HG02885 (cell line): Measurements from ENCODE around the gene TASP1.
"Not testable (repeated sequence)": the region's sequence is repeated elsewhere in the genome, so short reads cannot be mapped to it uniquely, and the experiment has no call there.

Source experiments
- ATAC-seq: cut with Tn5 transposase; IDR thresholded peaks from one replicate; pipeline ENCODE4 v1.9.1; 2021; ENCODE audit warnings: mild to moderate bottlenecking; ENCODE audit not compliant: unreplicated experiment, poor library complexity

TASP1 gene

DNA sequence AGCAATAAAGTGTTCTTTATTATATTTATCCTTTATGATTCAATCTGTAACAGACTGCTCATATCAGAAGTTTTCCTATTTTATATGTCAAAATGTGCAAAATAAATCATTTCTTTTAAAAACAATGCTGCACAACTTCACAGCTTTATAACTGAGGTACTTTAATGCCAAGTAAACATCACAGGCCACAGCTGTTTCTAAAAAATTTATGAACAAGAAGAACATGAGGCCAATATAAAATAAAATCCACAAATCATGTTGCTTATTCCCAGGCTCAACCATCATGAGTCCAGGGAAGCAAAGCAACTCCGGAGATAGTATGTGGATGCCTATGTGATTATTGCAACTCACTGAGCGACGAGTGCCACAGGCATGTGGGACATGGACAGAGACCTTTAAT, 222.2 kb downstream of the TASP1 start:
- no peak for ATAC-seq

DNA sequence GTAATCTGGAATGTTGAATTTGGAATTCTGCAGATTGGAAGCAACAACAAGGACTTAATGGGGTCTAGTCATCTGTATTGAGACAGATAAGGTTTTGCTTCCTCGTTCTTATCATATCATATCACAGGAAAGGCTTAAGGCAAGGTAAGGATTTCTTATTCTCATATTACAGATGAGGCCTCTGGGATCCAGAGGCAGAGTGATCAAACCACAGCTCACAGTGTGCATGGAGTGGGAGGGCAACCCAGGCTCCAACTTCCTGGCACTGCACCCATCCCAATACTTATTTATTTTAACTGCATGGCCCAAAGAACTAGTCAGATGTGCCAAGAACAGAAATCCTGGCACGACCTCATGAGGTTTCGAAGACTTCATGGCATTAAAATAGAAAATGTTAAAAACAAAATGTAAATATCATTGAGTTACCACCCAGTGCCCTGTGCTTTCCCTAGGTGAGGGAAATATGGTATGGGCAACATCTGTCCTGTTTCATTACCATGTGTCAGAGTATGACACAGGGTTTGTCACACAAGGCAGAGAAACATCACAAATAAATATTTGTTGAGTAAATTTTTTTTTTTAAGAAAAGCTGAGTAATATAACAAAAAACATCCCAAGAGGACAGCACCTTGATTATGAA, 225.8 kb downstream of the TASP1 start:
- ATAC-seq: no peak

DNA sequence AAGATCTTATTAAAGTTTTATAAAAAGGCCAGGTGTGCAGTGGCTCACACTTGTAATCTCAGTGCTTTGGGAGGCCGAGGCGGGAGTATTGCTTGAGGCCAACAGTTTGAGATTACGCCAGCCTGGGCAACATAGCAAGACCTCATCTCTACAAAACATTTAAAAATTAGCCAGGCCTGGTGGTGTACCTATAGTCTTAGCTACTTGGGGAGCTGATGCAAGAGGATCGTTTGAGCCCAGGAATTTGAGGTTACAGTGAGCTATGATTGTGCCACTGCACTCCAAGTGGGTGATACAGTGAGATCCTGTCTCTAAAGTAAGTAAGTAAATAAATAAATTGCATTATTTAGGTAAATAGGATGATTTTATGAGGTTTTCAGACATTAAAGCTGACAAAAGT, 234.4 kb downstream of the TASP1 start:
- no peak for ATAC-seq

DNA sequence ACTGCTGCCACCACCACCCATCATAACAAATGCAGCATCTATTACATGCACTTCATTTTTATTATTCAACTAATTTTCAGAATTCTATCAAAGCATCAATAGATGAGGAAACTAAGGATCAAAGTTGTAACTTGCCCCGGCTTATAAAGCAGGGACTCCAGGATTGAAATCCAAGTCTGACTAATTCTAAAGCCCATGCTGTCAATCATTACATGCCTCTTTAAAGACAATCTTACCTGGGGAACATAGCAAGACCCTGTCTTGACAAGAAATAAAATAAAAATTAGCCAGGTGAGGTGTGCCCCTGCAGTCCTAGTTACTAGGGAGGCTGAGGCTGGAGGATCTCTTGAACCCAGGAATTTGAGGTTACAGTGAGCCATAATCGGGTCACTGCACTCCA, 235.3 kb downstream of the TASP1 start:
- no peak for ATAC-seq

DNA sequence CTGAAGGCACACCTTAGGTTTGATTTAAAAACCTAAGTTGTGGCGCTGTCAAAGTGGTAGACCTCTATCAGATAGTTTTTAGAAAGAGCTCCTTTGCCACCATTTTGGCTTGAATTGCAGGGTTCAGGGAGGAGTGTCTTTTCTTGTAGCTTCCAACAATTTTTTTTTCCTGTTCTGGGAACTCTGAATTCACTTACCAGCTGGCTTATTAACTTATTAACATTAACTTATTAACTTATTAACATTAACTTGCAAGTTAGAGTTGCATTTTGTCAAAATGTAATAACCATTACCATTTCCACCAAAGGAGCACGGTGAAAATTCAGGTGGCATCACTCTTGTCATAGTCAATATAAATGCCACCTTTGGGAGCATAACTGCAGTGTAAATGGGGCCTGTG, 235.7 kb downstream of the TASP1 start:
- ATAC-seq: no peak

DNA sequence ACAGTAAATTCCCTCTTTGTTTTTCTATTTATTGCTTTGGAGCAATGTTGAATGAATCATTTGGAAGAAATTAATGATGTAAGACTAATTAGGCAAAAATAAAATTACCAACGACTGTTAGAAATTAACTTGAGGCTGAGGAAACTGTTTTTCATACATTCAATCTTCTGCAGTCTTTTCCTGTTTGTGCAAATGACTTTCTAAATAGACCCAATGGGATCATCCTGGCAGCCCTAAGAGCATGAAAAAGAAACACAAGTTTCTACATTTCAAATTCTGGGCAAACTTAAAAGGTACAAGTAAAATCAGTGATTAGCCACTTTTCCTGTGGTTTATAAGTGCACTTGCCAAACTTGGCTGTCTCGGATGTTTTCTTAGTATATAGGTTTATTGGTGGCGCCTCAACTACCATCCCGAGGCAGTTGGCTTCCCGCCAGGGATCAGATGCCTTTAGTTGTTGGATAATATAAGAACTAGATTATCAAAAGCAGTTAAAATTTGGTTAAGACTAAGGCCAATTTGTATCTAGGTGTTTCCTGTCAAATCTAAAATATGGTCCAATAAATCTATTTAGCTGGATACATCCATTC, 236.5 kb downstream of the TASP1 start:
- no peak for ATAC-seq

DNA sequence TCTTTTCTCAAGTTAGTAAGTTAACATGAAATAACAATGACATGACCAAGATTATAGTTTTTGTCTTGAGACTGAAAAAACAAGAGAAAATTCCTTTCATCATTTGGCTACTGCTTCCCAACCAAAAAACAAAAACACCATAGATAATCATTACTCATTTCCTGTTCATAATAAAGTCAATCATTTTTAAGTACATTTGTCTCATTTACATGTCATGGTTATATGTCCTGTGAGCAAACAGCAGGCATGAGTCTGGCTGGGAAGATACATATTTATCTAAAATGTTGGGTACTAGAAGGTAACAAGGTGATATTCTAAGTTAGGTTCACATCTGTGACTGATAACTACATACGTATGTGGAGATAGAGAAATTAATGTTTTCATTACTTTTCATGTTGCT, 237.1 kb downstream of the TASP1 start:
- ATAC-seq: no peak

DNA sequence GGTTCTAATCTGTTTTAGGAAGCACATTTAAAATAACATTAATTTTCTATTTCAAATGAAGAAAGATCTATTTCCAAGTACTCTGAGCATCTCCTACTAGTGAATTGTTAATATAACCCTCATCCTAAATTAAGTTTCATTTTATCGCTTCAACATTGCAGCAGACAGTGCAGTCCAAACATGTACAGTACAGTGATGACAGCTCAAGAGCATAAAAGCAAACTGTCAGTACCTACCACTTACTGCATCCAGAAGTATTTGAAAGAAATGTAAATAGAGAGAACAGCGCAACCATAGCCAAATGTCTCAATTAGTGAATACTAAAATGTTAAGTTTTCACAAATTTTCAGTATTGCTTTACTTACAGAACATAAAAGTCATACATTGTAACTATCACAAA, 238.3 kb downstream of the TASP1 start:
- ATAC-seq: no peak

DNA sequence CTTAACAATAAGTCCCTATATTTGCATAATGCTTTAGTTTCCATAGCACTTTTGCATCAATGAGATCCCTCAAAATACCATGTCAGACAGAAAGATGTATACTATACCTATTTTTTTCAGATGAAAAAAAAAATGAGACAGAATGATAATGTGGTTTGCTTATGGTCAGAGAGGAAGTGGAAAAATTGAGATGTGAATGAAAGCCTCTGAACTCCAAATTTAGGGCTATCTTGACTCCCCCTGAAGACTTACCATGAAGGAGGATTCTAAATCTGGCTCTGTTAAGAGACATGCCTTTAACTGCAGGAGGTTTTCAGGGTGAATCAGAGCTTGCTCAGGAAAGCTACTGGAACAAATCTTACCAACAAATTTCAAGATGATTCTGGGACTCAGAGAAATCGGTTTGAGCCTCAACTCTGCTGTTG, 241.4 kb downstream of the TASP1 start:
- peak; percentile 76 for ATAC-seq

DNA sequence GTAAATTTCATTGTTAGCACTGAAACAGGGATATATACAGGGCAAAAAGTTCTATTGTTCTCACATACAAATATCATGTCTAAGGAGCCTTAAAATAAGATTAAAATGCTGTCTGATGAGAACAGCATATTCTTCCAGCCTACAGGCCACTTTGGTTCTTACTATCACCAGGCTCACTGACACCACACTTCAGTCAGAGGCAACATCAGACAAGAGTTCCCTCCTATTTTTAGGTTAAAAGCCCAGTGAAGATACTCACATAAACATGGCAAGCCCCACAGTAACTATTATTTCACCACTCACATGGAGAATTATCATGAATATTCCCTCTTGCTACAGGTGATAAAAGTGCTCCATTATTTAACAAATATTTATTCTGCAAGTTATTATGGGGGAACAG, 241.9 kb downstream of the TASP1 start:
- peak; percentile 48 for ATAC-seq

DNA sequence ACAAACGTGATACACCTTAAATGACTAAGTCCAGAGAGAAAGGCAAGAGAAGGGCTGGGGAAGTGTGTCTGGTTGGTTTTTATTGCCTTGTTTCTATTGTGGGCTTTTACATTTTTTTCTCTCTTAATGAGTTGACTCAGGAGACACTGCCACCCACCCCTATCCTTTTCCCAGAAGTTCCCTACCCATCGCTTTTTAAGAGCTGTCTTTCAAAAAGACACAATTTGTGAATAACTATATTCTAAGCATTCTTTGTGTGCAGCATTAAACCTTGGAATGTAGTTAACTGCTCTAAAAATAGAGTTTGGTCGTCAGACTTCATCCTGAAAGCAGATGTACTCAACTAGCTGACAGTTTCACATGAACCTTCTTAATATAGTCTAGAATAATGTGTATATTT, 242.7 kb downstream of the TASP1 start:
- ATAC-seq: no peak

DNA sequence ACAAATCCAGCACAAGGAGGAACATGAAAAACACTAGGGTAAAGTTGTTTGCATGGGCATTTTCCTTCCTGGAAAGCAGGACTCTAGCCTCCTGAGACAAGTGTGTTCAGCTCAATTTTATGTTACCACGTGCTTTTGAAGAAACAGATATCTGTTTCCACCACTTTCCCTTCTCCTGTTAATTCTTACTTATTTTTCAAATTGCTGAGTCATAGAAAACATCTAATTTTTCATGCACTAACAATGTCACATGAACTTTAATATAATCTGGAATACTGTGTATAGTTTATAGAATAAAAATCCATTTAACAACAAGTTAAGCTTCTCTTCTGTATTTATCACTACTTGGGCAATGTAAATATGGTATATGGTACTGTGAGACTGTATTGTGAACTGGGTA, 243.5 kb downstream of the TASP1 start:
- no peak for ATAC-seq

DNA sequence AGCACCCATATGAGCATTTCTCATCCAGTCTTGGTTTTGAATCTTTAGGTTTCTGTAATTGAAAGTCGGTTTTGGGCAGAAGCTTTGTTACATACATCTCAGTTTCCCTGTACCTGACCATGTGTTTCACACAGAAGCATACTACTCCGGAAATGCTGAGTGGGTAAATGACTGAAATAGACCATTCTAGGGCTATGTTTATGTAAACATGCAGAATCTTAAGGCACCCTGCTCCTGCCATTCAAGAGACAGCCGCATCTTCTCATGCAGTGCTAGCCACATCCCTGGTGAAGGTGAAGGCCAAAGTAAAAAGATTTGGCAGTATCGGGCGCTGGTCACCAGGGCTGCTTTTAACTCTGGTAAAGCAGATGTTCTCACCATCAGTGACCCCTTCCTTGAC, 246.3 kb downstream of the TASP1 start:
- no peak for ATAC-seq

DNA sequence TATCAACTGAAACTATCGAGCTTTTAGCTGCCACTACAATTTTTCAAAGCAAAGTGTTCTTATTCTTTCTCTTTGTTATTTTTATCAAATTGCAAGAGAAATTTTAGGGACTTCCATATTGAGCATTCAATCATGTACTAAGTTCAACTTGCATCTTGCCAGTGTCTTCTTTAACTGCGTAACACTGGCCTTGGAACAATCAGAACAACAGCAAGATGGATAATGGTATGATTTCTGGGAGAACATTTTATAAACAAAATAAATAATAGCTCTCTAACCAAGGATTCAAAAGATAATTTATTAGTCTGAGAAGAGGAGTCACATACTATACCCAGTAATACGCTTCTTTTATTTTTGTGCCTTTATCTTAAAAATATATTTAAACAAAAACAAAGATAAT, 249.6 kb downstream of the TASP1 start:
- no peak for ATAC-seq

DNA sequence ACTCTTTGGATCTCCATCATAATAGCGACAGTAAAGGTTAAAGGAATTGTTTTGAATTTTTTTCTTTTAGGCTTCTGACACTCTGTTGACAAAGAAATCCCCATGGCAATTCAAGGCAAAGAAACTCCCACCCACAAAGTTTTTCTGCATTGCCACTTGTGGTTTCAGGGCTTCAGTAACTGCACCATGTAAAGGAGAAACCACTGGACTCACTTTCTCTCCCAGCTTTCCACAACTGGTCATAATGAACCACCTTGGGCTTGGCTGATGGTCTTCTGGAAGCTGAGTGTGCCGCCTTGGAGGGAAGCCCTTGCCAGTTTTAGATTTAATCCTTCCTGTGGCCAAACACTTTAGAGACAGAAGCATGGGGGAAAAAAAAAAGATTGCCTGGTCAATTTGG, 254.6 kb downstream of the TASP1 start:
- ATAC-seq: peak; percentile 56

DNA sequence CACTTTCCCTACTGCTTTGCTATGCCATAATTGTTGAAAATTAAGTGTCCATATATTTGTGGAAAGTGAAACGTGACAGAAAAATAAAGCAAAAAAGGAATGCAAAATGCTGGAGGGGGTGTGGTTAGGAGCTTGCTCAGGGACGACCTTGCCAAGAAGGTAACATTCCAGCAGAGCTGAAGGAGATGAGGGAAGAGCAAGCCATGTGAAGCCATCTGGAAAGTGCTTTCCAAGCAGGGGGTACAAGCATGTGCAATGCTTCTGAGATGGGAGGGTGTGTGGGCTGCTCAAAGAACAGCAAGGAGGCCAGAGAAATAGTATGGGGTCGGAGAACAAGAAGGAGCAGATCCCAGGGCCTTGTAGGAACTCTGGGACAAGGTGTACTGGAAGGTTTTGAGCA, 255.9 kb downstream of the TASP1 start:
- no peak for ATAC-seq

DNA sequence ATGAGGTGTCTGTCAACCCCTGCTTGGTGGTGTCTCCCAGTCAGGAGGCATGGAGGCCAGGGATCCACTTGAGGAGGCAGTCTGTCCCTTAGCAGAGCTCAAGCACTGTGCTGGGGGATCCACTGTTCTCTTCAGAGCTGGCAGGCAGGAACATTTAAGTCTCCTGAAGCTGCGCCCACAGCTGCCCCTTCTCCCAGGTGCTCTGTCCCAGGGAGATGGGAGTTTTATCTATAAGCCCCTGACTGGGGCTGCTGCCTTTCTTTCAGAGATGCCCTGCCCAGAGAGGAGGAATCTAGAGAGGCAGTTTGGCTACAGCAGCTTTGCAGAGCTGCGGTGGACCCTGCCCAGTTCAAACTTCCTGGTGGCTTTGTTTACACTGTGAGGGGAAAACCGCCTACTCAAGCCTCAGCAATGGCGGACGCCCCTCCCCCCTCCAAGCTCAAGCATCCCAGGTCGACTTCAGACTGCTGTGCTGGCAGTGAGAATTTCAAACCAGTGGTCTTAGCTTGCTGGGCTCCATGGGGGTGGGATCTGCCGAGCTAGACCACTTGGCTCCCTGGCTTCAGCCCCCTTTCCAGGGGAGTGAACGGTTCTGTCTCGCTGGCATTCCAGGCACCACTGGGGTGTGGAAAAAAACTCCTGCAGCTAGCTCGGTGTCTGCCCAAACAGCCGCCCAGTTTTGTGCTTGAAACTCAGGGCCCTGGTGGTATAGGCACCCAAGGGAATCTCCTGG, 258.1 kb downstream of the TASP1 start:
- ATAC-seq: not testable (repeated sequence)

DNA sequence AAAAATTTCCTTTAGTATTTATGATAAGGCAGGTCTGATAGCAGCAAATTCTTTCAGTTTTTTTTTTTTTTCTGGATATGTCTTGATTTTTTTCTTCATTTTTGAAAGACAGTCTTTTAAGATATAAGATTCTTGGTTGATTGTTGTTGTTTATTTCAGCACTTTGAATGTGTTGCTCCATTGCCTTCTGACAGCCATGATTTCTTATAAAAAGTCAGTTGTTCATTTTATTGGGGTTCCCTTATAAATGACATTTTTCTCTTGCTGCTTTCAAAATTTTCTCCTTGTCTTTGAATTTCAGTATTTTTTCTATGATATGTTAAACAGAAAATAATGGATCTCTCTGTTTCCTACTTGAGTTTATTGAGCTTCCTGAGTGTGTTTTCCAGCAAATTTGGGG, 265.3 kb downstream of the TASP1 start:
- ATAC-seq: no peak

DNA sequence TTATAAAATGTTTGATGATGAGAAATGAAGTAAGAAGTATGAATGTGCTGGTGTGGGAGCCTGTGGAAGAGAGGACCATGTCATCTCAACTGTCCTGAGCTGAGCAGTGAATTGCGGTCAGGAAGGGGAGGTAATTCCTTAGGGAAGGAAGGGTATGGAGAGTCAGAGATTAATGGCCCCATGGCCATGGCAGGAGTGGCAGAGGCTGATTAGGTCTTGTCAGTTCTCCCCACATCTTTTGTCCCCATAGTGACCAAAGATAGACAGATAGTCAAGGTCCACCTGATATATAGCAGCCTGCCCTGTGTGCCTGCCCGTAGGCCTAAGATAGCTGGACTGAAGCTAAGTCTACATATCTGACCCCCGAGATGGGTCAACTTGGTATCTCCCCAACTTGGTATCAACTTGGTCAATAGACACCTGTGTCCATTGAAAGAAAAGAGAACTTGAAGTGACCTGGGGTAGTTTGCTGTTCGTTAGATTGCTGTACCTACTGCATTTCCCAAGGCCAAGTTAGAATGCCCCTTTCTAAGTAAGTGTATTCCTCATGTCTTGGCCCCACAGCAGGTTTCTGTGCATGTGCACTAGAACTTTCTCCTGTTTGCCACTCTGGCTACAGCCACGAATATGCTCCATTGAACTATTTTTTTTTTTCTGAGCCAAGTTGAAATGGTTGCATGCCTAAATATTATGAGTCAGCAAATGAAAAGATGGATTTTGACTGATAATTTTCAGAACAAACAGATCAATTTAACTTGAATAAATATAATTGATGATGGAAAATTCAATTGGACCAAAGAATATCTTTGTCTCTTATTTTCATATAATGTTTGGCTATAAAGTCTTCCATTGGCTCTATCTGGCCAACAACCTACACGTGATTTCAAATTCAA, 274.2 kb downstream of the TASP1 start:
- no peak for ATAC-seq

DNA sequence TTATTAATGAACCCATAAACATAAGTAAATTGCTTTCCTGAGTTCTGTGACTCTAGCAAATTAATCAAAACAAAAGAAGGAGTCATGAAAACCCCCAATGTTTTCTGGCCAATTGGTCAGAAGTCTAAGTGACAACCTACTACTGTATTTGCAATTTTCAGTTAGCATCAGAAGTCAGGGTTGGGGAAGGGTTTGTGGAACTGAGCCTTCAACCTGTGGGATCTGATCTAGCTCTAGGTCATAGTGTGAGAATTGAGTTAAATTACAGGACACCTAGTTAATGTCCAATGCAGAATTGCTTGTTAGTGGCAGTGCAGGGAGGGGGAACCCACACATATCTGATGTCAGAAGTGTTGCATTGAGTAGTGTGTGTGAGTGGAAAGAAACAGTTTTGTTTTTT, 275.3 kb downstream of the TASP1 start:
- no peak for ATAC-seq

DNA sequence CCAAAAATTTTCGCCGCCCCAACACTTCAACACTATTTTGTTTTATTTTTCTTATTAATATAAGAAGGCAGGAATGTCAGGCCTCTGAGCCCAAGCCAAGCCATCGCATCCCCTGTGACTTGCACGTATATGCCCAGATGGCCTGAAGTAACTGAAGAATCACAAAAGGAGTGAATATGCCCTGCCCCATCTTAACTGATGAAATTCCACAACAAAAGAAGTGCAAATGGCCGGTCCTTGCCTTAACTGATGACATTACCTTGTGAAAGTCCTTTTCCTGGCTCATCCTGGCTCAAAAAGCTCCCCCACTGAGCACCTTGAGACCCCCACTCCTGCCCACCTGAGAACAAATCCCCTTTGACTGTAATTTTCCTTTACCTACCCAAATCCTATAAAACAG, 276.6 kb downstream of the TASP1 start:
- not testable (repeated sequence) for ATAC-seq
